PFSK-1 (cell line): Measurements from ENCODE around the gene FAM98B.

Experiments
- FOXP2 ChIP-seq: optimal IDR thresholded peaks from 2 replicates; pipeline ENCODE3; 2011; ENCODE audit warnings: borderline replicate concordance, control low read depth, inconsistent platforms; ENCODE audit not compliant: insufficient read depth; ENCODE audit errors: extremely low read length, extremely low read depth
- POLR2AphosphoS5 ChIP-seq: IDR thresholded peaks from 2 replicates; pipeline ENCODE4 v1.6.1; 2012; ENCODE audit warnings: low read depth, mild to moderate bottlenecking, control low read depth, low read length, moderate library complexity
- SIN3A ChIP-seq: IDR thresholded peaks from 2 replicates; pipeline ENCODE4 v1.6.1; 2012; ENCODE audit warnings: mild to moderate bottlenecking, low read length, moderate library complexity, borderline replicate concordance; ENCODE audit not compliant: insufficient read depth
- TAF1 ChIP-seq: IDR thresholded peaks from 2 replicates; pipeline ENCODE4 v1.6.1; 2012; ENCODE audit warnings: low read length, control low read depth, borderline replicate concordance; ENCODE audit not compliant: insufficient read depth
- TF ChIP-seq, protein P1 (sequence below), 2 experiments: IDR thresholded peaks; 2 replicates each; pipeline versions ENCODE4 v1.6.1 to v1.8.0; 2011 to 2012; ENCODE audit warnings: low read depth in 2 of 2, low read length in 2 of 2, control low read depth in 1 of 2, inconsistent platforms in 1 of 2, mild to moderate bottlenecking in 1 of 2, moderate library complexity in 1 of 2; ENCODE audit not compliant: insufficient read depth in 1 of 2

Gene FAM98B

DNA sequence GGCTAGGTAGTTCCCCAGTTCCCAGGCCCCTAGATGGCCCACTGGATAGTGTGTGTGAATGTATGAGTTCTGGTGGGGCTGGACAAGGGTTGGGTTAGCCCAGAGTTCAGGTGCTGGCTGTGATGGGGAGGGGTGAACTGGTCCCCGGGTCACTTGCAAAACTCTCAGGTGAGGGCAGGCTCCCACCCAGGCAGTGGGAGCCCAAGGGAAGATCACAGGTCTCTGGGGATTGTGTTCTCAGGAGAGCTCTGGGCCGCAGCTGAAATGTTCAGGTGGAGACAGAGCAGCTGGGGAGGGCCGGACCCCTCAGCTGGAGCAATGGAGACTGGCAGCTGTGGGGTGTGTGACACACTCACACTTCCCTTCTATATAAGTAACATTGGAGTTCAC is 12.8 kb upstream of the FAM98B start:
- no peak for TF ChIP-seq TAF1
- TF ChIP-seq SIN3A: no peak
- TF ChIP-seq, protein P1, sequence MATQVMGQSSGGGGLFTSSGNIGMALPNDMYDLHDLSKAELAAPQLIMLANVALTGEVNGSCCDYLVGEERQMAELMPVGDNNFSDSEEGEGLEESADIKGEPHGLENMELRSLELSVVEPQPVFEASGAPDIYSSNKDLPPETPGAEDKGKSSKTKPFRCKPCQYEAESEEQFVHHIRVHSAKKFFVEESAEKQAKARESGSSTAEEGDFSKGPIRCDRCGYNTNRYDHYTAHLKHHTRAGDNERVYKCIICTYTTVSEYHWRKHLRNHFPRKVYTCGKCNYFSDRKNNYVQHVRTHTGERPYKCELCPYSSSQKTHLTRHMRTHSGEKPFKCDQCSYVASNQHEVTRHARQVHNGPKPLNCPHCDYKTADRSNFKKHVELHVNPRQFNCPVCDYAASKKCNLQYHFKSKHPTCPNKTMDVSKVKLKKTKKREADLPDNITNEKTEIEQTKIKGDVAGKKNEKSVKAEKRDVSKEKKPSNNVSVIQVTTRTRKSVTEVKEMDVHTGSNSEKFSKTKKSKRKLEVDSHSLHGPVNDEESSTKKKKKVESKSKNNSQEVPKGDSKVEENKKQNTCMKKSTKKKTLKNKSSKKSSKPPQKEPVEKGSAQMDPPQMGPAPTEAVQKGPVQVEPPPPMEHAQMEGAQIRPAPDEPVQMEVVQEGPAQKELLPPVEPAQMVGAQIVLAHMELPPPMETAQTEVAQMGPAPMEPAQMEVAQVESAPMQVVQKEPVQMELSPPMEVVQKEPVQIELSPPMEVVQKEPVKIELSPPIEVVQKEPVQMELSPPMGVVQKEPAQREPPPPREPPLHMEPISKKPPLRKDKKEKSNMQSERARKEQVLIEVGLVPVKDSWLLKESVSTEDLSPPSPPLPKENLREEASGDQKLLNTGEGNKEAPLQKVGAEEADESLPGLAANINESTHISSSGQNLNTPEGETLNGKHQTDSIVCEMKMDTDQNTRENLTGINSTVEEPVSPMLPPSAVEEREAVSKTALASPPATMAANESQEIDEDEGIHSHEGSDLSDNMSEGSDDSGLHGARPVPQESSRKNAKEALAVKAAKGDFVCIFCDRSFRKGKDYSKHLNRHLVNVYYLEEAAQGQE (IDR thresholded peaks at IDR 0.05; ENCODE audit: insufficient read depth in 1 of 2, low read depth in 2 of 2, low read length in 2 of 2): no peak
- TF ChIP-seq FOXP2: no peak
- TF ChIP-seq POLR2AphosphoS5: no peak

- TF ChIP-seq FOXP2 (no peak), SIN3A (no peak; the same call in 1 of the 2 replicates), TAF1 (no peak), POLR2AphosphoS5 (no peak)
- TF ChIP-seq, protein P1 (IDR thresholded peaks at IDR 0.05; ENCODE audit: insufficient read depth in 1 of 2, low read depth in 2 of 2, low read length in 2 of 2): no peak
Measured at GRCh38 chr15:38454696-38455090, 766 bp downstream of the FAM98B start.

DNA sequence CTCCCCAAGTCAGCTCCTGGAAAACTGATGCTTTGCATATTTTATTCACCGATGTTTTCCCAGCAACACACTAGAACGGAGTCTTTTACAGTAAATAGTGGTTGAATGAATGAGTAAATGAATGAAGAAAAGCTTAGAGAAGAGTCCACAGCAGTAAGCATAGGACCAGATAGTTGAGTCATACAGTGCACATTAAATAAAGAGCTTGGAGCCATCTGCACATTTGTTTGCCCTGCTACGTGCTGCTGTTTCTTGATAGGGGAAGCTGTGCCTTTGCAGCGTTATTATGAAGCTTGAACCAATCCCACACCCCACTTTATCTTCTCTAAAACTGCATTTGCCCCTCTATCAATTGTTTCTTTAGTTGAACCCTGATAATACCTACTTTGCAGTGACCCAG is 1.2 kb downstream of the FAM98B start:
- TF ChIP-seq POLR2AphosphoS5 (no peak), FOXP2 (no peak), TAF1 (no peak), SIN3A (no peak)
- TF ChIP-seq, protein P1 (IDR thresholded peaks at IDR 0.05; ENCODE audit: insufficient read depth in 1 of 2, low read depth in 2 of 2, low read length in 2 of 2): no peak

GRCh38 chr15:38458646-38459045 is 4.7 kb downstream of the FAM98B start:
- TF ChIP-seq SIN3A (no peak), FOXP2 (no peak), POLR2AphosphoS5 (no peak), TAF1 (no peak)
- TF ChIP-seq, protein P1 (IDR thresholded peaks at IDR 0.05; ENCODE audit: insufficient read depth in 1 of 2, low read depth in 2 of 2, low read length in 2 of 2): no peak

DNA sequence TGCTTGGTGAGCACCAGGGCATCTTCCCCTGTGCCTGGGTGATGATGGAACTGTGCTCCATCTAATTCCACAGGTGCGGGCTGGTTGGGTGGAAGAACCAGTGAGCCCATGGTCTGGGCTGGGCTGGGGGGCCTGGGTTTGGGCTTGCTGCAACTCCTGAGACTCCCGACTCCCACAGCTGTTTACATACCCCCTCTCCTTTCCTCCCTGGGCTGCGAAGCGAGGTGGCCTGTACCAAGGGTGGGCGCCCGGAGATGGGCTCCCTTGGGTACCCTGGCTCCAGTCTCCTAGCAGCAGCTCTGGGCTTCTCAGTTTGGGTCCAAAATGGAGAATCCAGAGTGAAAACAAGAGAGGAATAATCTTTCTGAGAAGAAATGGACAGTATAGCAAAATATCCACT is 5.6 kb downstream of the FAM98B start:
- TF ChIP-seq TAF1 (no peak), SIN3A (no peak), FOXP2 (no peak), POLR2AphosphoS5 (no peak)
- TF ChIP-seq, protein P1 (IDR thresholded peaks at IDR 0.05; ENCODE audit: insufficient read depth in 1 of 2, low read depth in 2 of 2, low read length in 2 of 2): no peak
